HL-60/S4 treated with retinoic acid at 250 ng/mL for 4 days and 3 days (cell line): ENCODE measurements around the gene C11orf65.

Experiments
- in situ Hi-C: fragments of 300-500 bp; cut with MboI; formaldehyde crosslinking; loops from 2 replicates; pipeline ENCODE4 v1.7.0; 2022; ENCODE audit warnings: low sequenced_read_pairs

The C11orf65 gene, protein sequence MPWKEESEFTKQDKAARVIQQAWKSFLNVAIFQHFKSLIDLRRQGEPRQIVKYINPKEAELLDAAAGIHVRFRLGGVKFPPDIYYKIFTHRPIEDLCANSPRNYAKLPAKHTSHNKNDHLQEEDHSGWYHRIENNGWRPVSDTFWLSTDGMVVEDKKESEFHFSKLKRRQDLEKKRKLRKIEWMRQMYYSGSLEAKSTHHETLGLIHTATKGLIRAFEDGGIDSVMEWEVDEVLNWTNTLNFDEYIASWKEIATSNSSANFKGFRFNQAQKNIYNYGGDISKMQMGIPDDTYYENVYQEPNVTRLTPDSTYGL

DNA sequence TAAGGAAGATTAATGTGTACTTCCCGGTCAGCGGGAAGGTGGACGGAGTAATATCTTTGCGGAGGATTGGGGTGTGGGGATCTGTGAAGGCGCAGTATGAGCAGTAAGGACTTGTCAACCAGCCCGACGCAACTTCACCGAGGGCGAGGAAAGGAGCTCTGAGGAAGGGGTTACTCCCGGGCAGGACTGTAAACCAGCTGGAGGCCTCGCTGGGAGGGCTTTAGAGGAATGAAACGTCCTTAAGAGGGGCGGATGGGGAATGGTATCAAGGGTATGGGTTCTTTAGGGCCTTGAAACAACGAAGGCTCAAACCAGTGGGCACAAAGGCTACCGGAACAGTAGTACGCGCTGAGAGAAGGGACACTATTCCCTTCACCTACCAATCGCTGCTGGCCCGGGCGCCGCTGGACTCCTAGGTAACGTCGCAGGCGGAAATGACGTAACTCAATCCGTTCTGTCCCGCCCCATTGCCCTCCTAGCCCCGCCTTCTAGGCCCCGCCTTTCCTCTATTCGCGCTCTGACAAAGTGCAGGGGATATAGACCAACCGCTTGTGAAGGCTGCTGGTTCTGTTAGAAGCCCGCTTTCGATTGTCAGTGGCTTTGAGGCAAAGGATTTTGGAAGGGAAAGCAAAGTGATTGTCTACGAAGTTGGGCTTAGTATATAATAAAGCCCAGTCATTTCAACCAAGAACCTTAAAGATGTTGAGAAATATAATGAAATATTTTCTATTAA lies at the start of gene C11orf65:
Gene C11orf65 (minus strand): TSS at position 439 of the 733 bp plus-strand sequence. CDS start 5,970 bp downstream, outside the sequence.
- in situ Hi-C loops, result no loop called here

DNA sequence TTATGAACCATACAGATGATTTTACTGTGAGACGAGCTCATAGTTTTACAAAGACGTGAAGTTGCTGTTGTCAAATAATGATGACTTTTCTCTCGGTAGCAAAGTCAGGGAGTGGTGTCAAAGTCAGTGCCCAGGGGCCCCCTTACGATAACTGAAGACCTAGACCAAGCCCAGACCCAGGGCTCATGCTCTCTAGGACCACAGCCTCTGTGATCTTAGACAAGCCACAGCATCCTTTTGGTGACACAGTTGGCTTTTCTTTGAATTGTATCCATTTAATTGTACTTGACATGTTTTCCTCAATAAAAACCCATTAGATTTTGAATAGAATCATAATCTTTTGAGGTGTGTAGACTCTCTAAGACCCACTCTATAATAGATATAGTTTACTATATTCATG lies 48.8 kb upstream of the C11orf65 start:
- in situ Hi-C loops, result no loop called here

DNA sequence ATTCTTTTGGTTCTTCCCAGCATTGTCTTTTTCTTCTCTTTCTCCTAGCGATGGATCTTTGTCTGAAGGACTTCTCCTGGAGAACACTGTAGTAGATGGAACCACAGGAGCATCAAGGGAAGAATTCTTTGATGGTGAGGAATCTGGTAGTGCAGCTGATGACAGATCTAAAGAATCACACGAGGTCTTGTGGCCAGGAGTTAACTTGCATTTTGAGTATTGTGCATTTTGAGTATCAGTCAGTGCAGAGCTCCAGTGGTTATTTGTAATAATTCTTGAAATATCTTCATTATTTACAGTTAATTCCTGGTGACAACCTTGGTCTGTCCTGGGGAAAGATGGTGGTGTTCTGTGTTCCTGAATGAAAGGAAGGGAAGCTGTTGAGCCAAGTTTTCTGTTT lies 45.4 kb upstream of the C11orf65 start:
- in situ Hi-C loops, result no loop called here

DNA sequence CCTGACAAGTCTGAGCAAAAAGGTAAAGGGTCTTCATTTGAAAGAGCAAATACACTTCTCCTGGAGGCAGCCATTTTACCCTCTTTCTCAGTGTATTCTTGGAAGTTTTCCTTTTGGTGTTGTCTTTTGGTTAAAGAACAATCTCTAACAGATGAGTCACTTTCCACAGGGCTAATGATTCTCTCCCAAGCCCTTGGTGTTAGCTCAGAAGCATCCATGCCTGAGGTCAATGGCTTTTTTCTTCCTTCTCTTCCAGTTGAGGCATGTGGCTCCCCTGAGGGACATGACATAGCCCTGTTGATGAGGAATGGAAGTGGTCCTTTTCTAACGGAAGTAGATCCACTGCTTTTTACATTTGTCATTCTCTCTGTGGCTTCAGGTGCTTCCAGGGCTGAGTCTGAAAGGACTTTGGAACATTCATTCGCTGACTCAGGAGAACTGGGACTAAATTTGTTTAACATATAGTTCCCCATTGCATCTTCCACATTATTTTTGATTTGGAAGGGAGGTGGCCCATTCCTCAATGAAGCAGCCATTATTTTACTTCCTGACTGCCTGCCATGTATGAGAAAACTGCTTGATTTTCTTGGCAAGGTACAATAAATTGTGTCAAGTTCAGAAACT lies 44.6 kb upstream of the C11orf65 start:
- in situ Hi-C loops, result no loop called here

DNA sequence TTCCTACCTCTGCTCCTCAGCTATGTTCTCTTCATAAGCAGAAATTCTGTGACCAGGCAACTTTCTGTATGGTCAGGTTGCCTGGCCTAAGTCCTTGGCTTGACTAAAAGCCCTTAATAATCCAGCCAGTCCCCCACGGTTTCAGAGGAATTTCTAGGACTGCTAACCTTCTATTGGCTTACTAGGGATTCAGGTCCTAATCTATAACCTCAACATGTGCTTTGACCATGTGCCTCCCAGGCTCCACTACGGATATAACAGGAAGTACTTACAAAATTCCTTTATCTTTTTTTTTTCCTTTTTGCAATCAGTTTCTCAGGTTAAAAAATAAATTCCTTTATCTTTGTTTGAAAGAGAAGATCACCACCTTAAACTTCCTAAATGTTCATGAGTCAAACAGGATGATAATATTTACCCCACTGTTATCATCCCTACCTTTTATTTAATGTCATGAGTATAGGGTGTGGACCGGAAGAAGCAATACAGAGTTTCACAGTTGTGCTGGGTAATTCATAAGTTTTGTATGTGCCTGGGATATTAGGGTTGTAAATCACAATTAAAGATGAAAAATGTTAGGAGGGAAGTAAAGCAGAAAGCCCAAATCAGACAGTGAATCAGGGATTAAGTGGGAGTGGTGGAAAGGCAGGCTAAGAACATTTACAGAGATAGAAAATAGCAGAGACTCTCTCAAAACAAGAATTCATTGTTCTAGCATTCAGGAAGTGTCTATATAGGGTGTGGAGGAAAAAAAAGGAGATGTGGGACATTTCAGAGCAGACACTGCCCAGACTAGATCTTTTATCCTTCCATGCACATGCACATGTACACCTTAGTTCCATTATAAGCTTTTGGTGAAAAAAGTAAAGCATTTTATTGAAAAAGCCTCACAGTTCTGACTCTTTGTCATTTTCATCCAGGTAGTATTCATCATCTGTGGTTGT lies 41.6 kb upstream of the C11orf65 start:
- in situ Hi-C loops, result no loop called here

DNA sequence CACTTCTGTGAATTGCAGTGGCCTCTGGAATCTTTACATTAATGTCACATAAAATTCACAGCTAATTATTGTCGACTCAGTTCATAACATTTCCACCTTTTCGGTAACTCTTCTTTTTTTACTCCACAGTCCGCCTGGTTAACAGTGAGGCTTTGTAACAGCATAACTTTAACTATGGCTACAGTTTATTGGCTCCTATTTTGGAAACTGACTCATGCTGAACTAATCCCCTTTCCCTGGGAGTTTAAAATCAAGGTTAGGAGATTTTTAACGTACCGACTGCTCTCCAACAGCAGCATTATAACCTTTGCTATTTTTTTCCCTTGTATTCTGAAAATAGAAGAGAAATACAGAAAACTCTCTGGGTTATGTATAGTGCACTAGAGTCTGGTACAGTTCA lies 34.1 kb upstream of the C11orf65 start:
- in situ Hi-C loops, result no loop called here

DNA sequence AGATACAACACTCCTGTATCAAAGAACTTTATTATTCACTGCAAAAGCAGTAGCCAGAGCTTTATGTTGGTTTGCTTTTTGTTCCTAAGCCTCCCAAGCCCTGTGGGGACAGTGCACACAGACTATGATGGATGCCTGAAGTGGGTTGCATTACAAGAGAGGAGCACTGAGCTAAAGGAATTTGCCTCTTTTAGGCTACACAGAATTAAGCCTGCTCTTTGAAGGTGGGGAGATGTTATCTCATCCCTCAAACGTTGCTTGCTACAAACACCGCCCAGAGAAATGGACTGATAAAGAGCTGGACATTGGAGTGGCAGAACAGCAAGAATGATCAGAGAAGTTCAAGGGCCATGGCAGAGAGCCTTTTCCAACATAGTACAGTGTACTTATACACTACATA lies 33.4 kb upstream of the C11orf65 start:
- in situ Hi-C loops, result no loop called here

DNA sequence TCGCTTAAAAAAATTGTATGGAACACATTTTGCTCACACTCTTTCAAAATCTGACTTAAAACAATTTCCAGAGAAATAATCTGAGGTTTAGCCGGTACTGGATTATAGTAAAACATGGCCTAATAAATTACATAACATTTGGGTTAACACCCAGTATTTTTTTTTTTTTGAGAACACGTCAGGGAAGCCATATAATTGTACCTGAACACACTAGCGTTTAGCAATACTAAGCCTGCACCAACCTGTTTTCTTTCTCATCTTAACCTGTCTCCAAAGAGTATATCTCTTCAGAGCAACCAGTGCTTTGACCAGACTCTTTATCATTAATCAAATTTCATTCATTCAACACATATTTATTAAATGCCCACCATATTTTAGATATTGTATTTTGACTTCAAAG lies 32.8 kb upstream of the C11orf65 start:
- in situ Hi-C loops, result no loop called here

DNA sequence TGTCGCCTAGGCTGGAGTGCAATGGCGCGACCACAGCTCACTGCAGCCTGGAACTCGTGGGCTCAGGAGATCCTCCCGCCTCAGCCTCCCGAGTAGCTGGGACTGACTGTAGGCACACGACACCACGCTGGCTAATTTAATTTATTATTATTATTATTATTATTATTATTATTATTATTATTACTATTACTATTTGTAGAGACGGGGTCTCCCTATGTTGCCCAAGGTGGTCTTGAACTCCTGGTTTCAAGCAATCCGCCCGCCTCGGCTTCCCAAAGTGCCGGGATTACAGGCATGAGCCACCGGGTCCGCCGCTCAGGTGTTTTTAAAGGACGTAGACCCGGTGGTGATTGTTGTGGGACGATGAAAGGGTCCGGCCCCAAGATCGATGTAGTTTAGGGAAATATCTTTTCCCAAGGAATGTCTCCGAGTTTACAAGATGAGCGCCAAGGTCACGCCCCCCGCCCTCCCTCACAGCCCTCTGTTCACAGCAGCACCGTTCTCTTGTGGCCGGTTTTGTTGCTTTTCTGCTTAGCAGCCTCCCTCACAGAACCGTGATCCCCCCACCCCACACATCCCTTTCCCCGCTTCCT lies 31.6 kb upstream of the C11orf65 start:
- in situ Hi-C loops, result no loop called here

DNA sequence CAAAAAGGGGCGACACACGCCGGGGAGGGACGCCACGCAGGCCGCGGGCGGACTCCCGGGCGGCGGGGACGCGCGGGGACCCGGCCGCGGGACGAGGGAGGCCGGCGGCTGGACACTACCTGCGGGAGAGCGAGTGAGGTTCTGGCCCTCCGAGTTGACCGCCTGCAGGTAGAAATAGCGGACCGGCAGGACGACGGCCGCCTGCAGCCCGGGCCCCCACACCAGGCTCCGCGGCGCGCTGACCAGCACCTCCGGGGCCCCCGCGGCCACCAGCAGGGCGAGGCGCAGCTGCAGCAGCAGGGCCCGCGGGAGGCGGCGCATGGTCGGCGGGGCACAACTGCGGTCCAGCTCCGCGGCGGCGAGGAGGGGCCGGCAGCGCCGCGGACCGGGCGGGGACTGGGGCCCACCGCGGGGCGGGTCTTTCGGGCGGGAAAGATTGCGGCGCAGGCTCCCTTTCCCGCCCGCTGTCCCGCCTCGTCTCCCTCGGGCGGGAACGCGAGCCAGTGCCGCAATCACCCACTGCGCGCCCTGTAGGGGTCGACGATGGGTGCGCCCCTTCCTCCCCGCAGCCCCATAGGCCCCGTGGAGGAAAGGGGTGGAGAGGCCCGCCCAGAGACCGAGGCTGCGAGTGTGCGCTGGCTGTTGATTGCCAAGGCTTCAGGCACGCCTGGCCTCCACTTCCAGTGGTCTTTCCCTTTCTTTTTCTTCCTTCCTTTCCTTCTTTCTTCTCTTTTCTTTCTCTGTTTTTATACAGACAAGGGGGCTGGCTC lies 30.9 kb upstream of the C11orf65 start, which contains the start of gene POGLUT3:
Gene POGLUT3 (minus strand): TSS at position 339 of the 770 bp plus-strand sequence. CDS start 18 bp downstream, at position 321.
- in situ Hi-C loops, result no loop called here

DNA sequence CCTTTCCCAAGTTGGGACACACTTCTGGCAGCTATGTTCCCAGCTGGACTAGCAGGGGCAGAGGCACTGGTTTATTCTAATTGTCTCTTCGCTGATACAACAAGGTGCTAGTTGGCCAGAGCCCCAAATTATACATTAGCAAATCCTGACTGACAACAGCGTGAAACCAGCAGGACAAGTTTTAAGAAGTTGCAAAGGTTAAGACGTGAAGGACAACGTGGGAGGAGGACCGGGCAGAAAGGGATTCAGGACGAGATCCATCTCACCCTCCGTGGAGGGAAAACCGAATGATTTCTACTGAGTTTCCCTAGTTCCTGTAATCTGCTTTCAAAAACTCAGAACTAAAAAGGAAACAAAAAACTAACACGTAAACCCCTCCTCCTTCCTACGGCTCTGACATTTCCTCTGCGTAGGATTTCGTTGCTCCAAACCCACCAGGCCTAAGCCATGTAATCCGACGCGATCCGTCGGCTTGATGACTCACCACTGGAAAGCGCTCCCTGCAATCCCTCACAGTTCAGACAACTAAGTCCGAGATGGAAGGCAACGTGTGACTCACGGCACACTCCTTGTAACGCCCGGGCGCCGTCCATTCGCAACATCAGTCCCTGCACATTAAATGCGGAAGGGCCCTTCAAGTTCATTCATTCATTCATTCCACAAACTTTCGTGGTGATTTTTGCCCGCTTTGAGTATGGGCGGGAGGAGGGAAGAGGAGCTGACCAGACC lies 30.2 kb upstream of the C11orf65 start:
- in situ Hi-C loops, result no loop called here

DNA sequence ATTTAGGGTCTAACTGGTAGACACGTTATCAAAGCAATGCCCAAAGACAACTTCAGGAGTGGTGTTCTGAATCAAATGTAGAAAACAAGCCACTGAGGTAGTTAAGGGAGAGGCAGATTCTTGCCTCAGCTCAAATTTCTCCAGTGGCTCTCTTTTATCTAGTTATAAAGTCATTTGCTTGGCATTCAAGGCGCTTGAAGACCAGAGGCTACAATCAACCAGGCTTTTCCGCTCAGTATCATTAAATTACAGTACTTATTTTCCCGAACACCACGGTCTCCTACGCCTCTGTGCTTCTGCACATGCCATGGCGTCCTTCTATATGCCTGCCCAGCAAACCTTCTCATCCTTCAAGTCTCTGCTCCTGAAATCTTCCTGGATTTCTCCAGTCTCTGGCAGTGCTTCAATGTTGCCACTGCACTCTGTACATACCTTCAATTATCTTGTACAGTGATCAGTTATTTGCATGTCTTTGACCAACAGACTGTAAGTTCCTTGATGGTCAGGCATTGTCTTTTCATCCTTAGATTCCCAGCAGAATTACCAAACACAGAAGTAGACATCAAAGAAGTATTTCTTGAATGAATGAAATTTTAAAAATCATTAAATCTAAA lies 29.4 kb upstream of the C11orf65 start:
- in situ Hi-C loops, result no loop called here

DNA sequence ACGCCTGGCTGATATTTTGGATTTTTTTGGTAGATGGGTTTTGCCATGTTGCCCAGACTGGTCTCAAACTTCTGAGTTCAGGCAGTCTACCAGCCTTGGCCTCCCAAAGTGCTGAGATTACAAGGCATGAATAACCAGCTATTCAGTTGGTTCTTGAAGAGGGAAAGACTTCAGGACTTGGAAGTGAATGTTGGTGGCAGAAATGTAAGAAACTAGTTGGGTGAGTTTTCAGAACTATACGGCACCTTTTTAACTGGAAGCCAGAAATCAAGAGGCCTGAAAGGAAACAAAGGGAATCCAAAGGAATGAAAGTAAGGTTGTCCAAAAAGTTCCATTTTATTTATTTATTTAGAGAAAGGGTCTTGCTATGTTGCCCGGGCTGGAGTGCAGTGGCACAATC lies 28.0 kb upstream of the C11orf65 start:
- in situ Hi-C loops, result no loop called here

DNA sequence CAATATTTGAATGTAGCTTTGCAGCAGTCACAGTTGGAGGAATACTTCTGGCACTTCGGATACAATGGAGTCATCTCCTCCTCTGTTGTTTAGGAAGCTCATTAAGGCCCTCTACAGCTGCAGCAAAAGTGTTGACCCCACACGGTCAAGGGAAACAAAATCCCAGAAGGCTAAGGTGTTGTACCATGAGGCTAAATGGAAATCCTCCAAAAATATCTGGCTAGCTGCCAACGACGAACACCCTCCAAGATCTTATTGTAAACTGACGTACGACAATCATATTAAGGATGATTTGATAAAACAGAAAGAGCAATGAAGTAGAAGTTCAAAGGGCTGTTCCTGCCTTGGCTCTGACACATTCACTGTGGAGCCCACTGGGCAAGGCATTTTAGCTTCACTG lies 26.9 kb upstream of the C11orf65 start:
- in situ Hi-C loops, result no loop called here

DNA sequence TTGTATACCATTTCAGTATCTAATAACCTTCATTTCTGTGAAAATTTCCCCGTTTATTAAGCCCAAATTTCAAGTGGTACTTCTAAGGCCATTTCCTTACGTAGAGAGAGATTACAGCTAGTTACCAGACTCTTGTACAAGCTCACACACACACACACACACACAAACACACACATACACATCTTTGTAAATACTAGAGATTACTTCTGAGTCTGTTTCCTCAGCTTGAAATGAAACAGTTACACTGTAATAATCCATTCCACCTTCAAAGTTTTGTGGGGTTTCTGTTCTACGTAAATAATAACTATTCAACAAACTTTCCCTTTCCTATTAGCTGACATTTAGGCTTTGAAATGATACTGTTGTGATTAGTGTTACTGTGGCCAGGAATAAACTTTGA lies 24.6 kb upstream of the C11orf65 start:
- in situ Hi-C loops, result no loop called here

DNA sequence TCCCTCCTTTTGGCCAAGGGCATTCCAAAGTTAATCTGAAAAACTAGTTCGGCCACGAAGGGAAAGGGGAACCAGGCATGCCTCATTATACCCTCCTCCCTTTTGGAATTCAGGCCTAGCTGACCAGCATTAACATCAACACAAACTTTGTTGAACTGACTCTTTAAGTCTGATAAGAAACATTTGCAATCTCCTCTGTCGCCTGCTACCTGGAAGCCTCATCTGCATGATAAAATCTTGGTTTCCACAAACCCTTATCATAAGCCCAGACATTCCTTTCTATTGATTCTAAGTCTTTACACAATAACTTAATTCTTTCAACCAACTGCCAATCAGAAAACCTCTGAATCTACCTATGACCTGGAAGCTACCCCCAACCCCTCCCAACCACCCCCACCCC lies 19.5 kb upstream of the C11orf65 start:
- in situ Hi-C loops, result no loop called here

DNA sequence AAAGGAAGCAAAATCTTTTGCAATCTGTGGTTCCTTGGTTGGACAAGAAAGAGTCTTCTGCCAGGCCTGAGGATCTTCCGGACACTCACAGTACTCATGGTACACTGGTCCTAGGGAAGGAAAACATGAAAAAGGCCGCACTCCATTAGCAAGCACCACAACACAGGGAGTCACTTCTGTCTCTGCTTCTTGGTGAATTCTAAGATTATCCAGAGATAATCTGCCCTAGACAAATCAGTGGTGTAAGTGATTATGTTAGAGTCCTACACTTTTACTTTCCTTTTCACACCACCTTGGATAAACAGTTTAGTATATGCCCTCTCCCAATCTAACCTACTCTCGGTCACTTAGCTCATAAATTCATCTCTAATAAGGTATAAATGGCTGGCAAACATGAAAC lies 19.0 kb upstream of the C11orf65 start:
- in situ Hi-C loops, result no loop called here

DNA sequence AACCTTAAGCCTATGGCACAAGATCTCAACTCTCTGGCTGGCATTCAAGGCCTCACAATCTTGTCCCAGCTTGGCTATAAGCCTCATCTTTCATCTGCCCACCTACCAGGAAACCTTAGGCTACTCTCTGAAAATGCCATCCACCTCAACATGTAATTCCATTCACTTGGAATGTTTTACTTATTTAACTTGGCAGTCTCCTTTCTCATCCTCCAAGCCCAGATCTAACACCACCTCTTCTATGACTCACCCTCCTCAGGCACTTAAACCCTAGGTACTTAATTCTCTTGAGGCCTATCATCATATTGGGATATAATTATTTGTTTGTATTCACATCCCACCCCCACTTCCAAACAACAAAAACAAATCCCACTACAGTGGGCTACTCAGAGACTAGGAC lies 15.8 kb upstream of the C11orf65 start:
- in situ Hi-C loops, result no loop called here
